ENCODE measurements around the gene CDY1B.
"Not testable (repeated sequence)": the region's sequence is repeated elsewhere in the genome, so short reads cannot be mapped to it uniquely, and the experiment has no call there.

The CDY1B gene, protein sequence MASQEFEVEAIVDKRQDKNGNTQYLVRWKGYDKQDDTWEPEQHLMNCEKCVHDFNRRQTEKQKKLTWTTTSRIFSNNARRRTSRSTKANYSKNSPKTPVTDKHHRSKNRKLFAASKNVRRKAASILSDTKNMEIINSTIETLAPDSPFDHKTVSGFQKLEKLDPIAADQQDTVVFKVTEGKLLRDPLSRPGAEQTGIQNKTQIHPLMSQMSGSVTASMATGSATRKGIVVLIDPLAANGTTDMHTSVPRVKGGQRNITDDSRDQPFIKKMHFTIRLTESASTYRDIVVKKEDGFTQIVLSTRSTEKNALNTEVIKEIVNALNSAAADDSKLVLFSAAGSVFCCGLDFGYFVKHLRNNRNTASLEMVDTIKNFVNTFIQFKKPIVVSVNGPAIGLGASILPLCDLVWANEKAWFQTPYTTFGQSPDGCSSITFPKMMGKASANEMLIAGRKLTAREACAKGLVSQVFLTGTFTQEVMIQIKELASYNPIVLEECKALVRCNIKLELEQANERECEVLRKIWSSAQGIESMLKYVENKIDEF

DNA sequence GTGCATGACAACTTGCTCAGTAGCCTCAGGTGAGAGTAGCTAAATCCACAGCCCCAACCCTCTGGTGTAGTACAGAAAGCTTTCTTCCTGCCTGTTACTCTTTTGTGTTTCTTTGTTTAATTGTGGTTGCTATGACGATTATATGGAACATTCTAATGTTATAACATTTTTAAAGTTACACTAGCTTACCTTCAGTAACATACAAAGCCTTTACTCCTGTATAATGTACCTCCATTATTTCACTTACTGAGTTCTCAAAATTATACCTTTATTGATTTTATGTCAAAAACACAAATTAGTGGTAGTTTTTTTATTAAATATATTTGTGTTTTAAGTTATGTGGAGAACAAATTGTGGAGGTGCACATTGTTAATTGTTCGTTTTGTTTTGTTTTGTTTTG, at the start of gene CDY1B:
Gene CDY1B (minus strand): TSS at position 101 of the 400 bp plus-strand sequence. CDS start 331 bp downstream, outside the sequence.
- not testable (repeated sequence) for DNase-seq

DNA sequence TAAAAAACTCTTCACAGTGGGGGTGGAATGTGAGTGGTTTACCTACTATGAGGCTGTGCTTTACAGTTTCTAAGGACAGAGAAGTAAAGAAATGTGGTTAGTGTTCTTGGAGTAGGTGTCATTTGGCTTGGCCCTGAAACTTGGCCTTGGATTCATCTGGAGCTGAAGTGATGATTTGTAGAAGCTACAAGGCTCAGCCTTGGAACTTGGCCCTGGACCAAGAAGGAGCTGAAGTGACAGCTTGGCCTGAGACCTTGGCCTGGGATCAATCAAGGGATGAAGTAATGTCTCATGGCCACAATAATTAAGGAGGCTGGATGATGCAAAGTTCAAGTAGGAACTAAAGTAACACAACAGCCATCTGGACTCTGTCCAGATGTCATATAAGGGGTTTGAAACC, 1.7 kb upstream of the CDY1B start:
- not testable (repeated sequence) for DNase-seq

DNA sequence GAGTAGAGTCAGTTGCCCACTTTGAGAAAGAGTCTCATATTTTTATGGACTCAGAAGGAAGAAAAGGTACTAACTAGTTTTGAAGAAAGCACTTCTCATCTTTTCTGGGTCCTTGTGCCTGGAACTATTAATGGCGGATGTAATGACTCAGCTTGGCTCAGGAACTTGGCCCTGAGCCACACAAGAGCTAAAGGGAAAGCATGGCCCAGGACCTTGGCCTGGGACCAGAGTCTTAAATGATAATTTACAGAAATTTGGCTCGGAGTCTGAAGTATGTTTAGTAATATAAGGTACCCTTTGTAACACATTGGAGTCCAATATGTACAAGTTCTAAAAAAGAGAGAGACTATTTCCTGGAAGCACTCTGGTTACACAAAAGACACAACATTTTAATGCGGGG, 4.6 kb downstream of the CDY1B start:
- DNase-seq = not testable (repeated sequence)

DNA sequence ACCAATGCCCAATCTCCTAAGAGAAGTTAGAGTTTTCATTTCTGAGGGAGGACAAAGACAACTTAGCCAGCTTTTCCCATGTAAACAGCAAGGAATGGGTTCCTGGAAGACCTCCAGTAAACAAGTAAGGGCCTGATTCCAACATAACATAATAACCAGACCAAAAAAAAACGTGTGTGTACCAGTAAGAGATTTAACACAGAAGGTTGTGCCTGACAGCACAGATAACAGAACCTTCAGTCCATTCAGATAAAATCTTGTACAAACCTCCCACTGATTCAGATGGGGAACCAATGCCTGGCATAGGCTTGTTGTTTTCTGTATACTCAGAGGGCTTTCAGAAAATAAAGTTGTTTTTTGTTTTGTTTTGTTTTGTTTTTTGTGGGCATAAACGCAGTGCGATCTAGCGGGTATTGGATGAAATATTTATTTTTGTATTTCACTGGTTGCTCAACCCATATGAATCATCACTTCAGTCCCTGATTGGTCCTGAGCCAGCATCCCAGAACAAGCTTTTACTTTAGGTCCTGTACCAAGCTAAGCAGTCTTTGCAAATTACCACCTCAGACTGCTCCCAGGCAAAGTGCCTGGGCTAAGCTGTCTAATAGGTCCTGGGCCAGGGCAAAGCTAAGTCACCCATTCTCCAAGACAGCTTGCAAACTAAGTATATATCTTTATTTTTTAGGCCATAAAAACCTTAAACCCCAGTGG, 8.7 kb downstream of the CDY1B start:
- not testable (repeated sequence) for DNase-seq

DNA sequence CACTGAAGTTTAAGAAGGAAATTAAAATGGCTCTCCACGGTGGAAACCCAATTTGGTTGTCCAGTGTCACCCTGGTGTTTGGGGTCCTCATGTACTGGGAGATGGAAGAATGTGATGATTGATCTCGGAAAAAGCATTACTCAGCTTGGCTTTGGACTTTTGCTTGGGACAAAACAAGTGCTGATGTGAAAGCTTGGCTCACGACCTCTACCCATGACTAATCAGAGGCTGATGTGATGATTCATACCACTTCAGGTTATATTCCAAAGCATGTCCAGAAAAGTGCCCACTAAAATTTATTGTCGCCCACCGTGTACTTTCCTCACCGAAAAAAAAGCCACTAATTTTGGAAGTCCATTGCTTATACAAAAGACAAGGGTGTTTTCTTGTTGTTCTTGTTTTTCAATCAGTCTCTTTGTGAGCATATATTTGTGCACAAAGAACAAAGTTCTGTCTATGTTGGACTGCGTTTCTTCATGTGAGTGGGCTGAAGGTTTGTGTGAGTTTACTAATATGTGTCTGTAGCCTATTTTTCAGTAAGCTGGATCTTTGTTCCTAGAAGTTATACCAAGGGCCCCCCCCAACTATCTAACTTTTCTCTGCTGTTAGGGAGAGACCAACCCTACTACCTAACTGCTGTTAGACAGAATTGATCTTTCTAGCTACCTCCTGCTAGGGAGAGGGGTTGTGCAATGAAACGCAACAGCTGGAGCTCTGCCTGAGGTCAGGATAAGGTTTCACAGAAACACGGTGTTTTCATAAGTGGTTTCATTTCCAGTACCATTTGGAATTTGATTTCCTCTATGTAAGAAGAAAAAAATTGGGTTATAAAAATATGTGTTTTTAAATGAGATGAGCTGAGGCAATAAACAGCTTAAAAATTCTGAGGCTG, 21.4 kb downstream of the CDY1B start:
- not testable (repeated sequence) for DNase-seq

Measured in activated CD4-positive, CD25-positive, alpha-beta regulatory T cell (primary cell).